Measurements from ENCODE around the gene DNAJC13.

DNA sequence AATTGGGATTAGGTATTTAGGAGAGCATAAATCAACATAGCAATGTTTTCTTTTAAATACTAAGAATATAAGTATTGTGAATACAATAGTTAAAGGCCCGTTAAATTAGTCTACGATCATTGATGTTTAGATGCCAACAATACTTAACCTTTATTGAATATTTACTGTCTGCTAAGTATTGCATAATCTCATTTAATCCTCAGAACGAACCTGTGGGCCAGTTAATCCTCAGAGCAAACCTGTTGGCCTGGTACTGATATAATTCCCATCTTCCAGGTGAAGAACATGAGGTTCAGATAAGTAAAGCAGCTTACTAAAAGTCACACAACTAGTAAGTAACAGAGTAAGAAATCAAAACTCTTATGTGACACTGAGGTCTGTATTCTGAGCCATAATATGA, 122.4 kb downstream of the DNAJC13 start:
- TF ChIP-seq, protein P1, sequence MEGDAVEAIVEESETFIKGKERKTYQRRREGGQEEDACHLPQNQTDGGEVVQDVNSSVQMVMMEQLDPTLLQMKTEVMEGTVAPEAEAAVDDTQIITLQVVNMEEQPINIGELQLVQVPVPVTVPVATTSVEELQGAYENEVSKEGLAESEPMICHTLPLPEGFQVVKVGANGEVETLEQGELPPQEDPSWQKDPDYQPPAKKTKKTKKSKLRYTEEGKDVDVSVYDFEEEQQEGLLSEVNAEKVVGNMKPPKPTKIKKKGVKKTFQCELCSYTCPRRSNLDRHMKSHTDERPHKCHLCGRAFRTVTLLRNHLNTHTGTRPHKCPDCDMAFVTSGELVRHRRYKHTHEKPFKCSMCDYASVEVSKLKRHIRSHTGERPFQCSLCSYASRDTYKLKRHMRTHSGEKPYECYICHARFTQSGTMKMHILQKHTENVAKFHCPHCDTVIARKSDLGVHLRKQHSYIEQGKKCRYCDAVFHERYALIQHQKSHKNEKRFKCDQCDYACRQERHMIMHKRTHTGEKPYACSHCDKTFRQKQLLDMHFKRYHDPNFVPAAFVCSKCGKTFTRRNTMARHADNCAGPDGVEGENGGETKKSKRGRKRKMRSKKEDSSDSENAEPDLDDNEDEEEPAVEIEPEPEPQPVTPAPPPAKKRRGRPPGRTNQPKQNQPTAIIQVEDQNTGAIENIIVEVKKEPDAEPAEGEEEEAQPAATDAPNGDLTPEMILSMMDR (IDR thresholded peaks at IDR 0.05; ENCODE audit: low read length) = no peak
- TF ChIP-seq EZH2 (IDR thresholded peaks at IDR 0.05; ENCODE audit: borderline replicate concordance, low read length) = no peak
